Endometrial microvascular endothelial cells (primary cell): ENCODE data around the gene DDX24. TPM values are rescaled to one million over a fixed set of nuclear protein-coding genes. Genes with fewer than 3 reads are reported as not detected.

Experiments
- in situ Hi-C: cut with HindIII; loops from 2 replicates; pipeline ENCODE4 v1.10.0; 2017; ENCODE audit warnings: low sequenced_read_pairs, low pct_unique_long_range_greater_than_20kb; ENCODE audit errors: inconsistent ontology term
- total RNA-seq: library from RNA; depleted of rRNA; stranded (reverse); fragments of >200 nt; gene quantifications from one replicate; pipeline ENCODE4 v1.2.3, GENCODE V29; 2015; ENCODE audit errors: inconsistent ontology term

DDX24 gene
- total RNA-seq, result 110 TPM

DNA sequence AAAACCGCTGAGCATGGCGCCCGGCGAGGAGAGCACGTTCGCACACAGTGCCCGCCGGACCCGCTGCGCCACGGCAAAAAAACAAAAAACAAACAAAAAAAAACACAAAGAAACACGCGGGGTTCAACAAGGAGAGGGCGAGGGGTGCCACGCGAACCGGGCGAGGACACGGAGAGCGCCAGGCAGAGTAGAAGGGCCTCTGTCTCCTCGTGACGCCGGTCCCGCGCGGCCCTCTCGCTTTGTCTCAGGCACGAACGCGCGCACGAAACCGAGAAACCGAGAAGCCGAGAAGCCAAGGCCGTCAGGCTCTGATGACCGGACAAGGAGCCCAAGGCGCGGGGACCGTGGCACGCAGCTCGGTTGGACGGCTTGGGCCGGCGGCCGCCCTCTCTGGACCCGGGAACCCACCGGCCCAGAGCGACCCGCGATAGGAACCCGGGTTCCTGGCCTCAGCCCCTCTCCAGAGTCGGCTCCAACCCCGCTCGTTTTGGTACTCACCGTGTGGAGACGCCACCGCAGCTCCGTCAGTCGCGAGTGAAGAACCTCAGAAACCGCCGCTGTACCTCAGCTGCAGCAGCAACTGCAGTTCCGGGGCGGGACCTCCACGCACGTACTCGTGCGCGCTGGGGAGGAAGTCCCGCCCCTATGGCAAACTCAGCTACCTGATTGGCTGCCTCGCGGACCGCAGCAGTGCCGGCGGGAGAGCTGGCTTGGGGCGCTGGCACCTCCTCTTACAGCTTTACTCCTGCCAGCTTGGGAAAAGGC is at the start of gene DDX24, which contains the start of gene IFI27L1:
DDX24 (minus strand) TSS at position 582 of the 765 bp plus-strand sequence. CDS start 1,460 bp downstream, outside the sequence.
IFI27L1 (plus strand) TSS at position 690 of the 765 bp plus-strand sequence. CDS start 15,628 bp downstream, outside the sequence.
- in situ Hi-C loops, result no loop called here

DNA sequence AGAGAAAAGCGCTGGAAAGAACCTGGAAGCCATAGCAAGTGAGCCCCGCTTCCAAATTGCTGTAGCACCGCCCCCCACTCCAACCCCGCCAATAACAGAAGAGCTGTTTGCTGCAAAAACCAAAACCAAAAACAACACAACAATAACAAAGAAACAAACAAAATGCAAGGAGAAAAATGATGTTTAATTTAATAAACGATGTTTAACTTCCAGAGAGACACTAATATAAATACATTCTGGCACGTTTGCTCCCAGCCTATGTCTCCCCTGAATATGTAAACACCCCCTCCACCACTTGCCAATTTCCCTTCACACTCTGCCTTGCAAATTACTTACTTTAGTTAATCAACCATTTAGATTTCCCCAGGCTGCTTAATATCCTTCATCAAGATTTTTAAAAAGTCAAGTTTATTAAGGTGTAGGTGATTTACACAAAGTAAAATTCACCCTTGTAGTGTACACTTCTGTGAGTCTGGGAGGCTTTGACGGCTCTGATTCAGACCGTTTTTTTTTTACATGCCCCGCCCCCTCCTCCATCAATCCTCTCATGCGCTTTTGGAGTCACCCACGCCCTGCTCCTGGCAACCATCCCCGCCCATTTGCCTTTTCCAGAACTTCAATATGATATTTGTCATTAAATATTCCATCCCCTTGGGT is 48.9 kb upstream of the DDX24 start:
- in situ Hi-C loops, result no loop called here

DNA sequence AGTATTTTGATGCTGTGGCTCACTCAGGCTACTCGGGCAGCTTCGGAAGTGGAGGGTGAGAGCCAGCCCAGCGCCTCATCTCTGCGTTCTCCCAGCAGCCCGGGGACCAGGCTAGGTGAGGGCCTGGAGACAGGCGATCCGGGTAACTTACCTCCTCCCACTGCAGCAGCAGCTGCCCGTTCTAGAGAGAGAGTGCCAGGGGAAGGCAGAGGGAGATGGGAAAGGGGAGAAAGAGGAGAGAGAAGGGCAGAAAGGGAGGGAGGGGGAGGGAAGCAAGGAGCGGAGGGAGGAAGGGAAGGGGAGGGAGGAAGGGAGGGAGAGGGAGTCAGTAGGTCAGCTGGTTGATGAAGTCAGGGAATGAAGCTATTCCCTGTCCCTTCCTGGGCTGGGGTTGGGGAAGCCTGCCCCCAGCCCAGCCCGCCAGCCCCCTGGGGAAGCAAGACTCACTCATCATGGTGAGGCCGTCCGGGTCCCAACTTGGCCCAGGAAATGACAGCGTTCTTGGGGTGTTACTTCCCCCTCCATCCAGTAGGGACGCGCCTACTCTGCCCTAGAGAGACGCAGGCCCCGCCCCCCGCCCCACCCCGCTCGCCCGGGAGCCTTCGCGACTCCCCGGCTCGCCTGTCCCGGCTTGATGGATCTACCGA is 48.2 kb upstream of the DDX24 start, which contains the start of gene IFI27L2:
IFI27L2 (minus strand) TSS at position 494 of the 647 bp plus-strand sequence; CDS start at position 454, 40 bp downstream.
- in situ Hi-C loops, result no loop called here

- in situ Hi-C loops, result no loop called here
Measured at GRCh38 chr14:94128216-94128839, 47.3 kb upstream of the DDX24 start.

DNA sequence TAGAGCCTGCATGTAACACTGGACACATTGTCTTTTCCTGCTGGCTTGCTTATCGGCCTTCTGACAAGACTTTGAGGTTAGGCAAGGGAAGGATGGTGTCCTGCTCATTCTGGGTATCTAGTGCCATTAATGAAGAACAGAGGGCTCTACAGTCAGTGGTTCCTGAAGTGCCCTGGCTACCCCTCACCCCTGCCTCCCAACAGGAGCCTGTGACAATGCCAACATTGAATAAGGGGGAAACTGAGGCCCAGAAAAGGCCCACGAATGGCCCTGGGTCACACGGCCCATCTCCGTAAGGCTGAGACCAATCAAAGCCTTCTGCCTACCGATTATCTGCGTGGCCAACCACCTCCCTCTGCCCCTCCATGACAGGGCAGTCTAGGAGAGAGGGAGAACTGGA is 46.3 kb upstream of the DDX24 start:
- in situ Hi-C loops, result no loop called here

GRCh38 chr14:94126800-94127199 is 45.8 kb upstream of the DDX24 start:
- in situ Hi-C loops, result no loop called here

- in situ Hi-C loops, result no loop called here
Measured at GRCh38 chr14:94126419-94126677, 45.3 kb upstream of the DDX24 start.

DNA sequence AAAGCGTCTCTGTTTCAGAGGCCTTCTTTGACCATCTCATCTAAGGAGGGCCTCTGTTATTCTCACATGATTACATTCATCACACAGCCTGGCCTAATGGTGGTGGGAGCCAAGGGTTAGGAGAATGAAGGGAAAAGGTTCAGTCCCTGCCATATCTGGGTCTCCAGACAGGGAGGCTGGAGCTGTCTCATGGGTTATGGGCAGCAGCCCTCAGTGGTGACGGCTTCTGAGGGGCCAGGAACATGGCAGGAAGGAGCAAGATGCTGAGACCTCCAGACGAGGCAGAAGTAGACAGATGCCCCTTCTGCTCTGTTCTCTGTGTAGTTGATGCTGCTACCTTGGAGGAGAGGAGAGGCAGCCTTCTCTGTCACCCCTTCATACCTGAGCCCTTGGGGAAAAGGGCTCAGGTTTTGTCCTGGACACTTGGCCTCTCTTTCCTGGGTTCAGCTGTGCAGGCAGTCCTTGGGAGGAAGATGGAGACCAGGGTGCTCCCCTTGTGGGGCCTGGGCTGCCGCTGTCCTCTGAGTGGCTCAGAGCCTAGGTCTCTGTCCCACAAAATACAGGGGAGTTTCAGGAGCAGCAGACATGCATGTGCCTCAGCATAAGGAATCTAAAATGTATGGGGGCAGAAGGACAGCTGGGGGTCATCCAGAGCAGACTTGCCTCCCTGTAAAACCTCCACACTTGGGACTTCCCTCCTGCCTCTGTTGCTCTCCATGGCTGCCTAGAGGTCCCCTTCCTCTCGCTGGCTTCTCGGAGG is 44.8 kb upstream of the DDX24 start:
- in situ Hi-C loops, result no loop called here

DNA sequence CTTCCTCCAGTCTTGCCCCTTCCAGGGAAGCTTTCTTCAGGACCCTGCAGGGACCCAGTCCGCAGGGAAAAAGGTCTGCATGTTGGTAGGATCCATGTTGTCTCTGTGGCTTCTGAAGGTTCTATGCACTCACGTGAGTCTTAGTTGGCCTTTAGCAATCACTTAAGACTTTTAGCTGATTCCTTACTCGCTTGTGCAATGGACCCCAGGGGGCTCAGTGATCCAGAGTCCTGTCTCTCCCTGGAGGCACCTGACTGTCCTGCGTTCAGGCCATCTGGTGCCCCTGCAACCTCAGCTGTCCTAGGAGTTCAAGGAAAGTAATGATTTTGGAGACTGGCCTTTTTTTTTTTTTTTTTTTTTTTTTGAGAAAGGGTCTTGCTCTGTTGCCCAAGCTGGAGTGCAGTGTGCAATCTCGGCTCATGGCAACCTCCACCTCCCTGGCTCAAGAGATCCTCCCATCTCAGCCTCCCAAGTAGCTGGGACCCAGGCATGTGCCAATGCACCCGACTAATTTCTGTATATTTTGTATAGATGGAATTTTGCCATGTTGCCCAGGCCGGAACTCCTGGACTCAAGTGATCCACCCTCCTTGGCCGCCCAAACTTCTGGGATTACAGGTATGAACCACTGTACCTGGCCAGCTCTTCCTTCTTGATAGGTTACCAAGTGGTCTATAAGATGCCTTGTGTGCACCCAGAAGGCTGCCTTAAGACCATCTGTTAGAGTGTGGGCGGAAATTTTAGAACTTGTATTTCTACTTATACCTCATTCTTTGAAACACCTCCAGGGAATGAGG is 43.8 kb upstream of the DDX24 start:
- in situ Hi-C loops, result no loop called here

DNA sequence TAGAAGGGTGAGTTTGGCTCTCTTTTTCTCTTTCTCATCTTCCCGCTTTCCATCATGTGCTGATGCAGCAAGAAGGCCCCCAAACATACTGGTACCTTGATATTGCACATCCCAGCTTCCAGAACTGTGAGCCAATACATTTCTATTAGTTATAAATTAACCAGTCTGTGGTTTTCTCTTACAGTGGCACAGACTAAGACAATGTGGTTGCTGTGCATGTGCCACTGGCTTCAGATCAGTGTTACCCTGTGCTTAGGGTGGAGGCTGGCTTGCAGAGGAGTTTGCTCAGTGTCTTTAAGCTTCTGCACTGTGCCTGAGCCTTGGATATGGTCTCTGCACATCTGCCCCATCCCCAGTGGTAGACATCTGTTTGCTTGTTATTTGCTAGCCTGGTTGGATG is 42.9 kb upstream of the DDX24 start:
- in situ Hi-C loops, result no loop called here

GRCh38 chr14:94123296-94123695 is 42.3 kb upstream of the DDX24 start:
- in situ Hi-C loops, result no loop called here

DNA sequence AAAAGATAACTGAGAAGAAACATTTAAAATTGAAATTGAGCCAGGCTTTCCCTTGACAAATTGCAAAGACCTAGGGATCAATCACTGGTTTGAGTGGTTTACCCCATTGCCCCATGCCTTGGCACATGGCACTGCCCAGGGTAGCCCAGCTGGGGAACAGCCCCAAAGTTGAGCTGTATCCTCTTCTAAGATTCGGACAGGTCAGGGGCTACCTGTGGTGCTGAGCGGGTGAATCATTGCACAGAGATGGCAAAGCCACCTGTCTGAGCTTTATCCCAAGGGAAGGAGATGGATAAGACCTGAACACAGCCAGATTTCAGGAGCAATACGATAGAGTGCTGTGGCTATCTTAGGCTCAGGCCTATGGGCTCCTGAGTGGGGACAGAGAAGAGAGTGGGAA is 41.4 kb upstream of the DDX24 start:
- in situ Hi-C loops, result no loop called here

DNA sequence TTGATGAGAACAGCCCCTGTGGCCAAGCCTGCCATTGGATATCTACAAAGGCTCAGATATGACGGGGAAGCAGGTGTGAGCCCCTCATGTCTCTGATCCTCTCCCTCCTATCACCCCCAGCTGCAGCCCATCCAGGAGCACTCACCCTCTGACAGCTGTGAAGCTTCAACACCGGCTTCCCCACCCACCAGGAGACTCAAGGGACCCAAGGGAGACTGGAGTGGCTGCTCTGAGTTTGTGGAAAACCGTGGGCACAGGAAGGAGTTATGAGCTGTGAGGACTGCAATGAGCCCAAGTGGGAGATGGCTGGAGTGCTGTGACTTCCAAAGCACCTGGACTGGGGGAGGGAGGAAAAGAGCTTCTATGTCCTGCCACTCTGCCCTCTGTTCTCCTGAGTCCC is 40.5 kb upstream of the DDX24 start:
- in situ Hi-C loops, result no loop called here

DNA sequence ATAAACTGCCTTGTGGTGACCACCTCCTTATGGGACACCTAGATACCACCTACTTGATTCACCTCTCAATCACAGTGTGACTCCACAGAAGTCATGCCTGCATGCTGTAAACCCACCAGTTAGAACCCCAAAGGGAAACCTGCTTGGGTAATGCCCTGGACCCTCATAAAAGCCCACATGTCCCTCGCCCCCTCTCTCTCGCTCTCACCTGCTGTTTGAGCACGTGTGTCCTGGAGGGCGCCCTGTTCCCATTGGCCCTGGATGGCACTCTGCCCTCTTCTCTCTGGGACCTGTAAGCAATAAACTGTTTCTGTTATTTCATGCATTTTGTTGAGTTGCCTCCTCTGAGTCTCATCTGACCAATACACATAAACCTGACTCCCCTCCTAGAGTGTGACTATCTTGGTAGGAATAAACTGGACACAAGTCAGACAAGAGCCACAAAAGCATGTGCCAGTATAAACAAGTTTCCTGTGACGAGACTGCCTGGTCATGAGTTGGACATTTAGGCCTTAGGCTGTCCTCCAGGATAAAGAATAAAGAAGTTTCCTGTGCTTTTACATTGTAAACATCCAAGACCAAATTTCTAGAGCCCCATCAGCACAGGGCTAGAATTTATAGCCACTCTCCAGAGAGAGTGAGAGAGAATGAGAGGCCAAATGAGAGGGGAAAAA is 39.8 kb upstream of the DDX24 start:
- in situ Hi-C loops, result no loop called here

GRCh38 chr14:94119071-94119470 is 38.1 kb upstream of the DDX24 start:
- in situ Hi-C loops, result no loop called here

DNA sequence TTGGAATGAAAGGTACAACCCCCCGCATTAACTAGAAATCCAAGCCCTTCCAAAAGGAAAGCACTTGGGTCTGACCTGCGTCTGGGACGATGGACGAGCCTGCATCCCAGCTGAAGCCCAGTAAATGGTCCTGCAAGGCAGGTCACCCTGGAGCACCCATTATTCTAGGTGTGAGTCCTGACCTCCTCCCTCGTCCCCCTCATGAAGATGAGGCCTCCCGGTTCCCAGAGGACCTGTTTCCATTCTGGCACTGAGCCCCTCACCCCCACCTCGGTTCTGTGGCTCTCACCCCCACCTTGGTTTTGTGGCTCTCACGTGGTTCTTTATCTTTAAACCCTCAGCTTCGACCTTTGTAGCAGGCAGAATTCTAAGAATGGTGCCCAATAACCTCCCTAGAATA is 36.9 kb upstream of the DDX24 start:
- in situ Hi-C loops, result no loop called here

- in situ Hi-C loops, result no loop called here
Measured at GRCh38 chr14:94116701-94117100, 35.7 kb upstream of the DDX24 start.

DNA sequence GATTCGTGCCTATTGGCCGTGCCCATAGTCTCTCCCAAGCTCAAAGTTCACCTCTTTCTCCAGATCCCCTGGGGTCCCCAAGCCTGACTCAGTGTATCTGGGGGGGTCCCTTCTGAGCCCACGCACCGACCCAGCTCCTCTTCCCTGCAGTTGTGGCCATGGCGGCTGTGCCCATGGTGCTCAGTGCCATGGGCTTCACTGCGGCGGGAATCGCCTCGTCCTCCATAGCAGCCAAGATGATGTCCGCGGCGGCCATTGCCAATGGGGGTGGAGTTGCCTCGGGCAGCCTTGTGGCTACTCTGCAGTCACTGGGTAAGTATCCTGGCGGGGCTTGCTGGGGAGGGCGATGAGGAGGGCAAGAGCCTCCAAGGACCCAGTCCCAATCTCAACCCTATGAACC is 34.6 kb upstream of the DDX24 start:
- in situ Hi-C loops, result no loop called here
